ENCODE results near the gene SHH. TPM values are rescaled to one million over a fixed set of nuclear protein-coding genes. Genes with fewer than 3 reads are reported as not detected.

SHH gene
- total RNA-seq, 1 experiment from 2014 or later: not detected

GRCh38 chr7:155833651-155834050, 21.4 kb upstream of the SHH start:
- TF ChIP-seq EZH2 (IDR thresholded peaks at IDR 0.05; ENCODE audit: borderline replicate concordance, low read depth, low read length, poor library complexity, severe bottlenecking): no peak
- no peak for TF ChIP-seq CTCF (conservative IDR thresholded peaks at IDR 0.05; ENCODE audit: low read depth, low read length)
- Histone ChIP-seq H3K27ac (ENCODE audit: low read depth, low read length, poor library complexity, severe bottlenecking) (no peak overlapping the region), H3K4me3 (ENCODE audit: low read depth, low read length, poor library complexity, severe bottlenecking) (no peak overlapping the region), H3K4me1 (ENCODE audit: insufficient read depth, low read length, poor library complexity, severe bottlenecking) (no peaks in the 10 kb centered on the region), H3K9me3 (ENCODE audit: low read depth, low read length, poor library complexity, severe bottlenecking) (no peaks in the 10 kb centered on the region), H3K27me3 (replicated peaks; ENCODE audit: insufficient read depth, low read depth, low read length, poor library complexity) (peaks cover 46% of the 10 kb centered on the region), H3K36me3 (ENCODE audit: insufficient read depth, low read length, poor library complexity, severe bottlenecking) (no peaks in the 10 kb centered on the region)
- no TSS peak for BruUV-seq (replicated peaks)
- intact Hi-C loops (cut with micrococcal nuclease; ENCODE audit: unreplicated experiment): no loop called here
- ChIA-PET CTCF (no interaction called here), POLR2A (ENCODE audit: low non-redundant PET) (no interaction called here)
- no peak for DNase-seq (ENCODE audit: low spot score)

- Histone ChIP-seq H3K9me3 (ENCODE audit: low read depth, low read length, poor library complexity, severe bottlenecking) (no peaks in the 10 kb centered on the region), H3K4me1 (ENCODE audit: insufficient read depth, low read length, poor library complexity, severe bottlenecking) (no peaks in the 10 kb centered on the region), H3K4me3 (ENCODE audit: low read depth, low read length, poor library complexity, severe bottlenecking) (no peak overlapping the region), H3K36me3 (ENCODE audit: insufficient read depth, low read length, poor library complexity, severe bottlenecking) (no peaks in the 10 kb centered on the region), H3K27ac (ENCODE audit: low read depth, low read length, poor library complexity, severe bottlenecking) (no peak overlapping the region), H3K27me3 (replicated peaks; ENCODE audit: insufficient read depth, low read depth, low read length, poor library complexity) (peaks cover 43% of the 10 kb centered on the region)
- CTCF ChIA-PET: no interaction called here
- TF ChIP-seq CTCF (conservative IDR thresholded peaks at IDR 0.05; ENCODE audit: low read depth, low read length) (no peak), EZH2 (IDR thresholded peaks at IDR 0.05; ENCODE audit: borderline replicate concordance, low read depth, low read length, poor library complexity, severe bottlenecking) (no peak)
- BruUV-seq (replicated peaks): no TSS peak
- POLR2A ChIA-PET (ENCODE audit: low non-redundant PET): interaction anchor here (0.6 kb wide), 1 partner anchor 32 kb away, joined by 3 read pairs; no protein-coding TSS in a partner anchor
- intact Hi-C loops (cut with micrococcal nuclease; ENCODE audit: unreplicated experiment): no loop called here
- DNase-seq (ENCODE audit: low spot score): no peak
Observed at GRCh38 chr7:155832581-155832981, 20.3 kb upstream of the SHH start.

- intact Hi-C loops (cut with micrococcal nuclease; ENCODE audit: unreplicated experiment): no loop called here
- CTCF ChIA-PET: no interaction called here
- no peaks in the 10 kb centered on the region for H3K36me3 ChIP-seq (ENCODE audit: insufficient read depth, low read length, poor library complexity, severe bottlenecking)
- H3K27ac ChIP-seq (ENCODE audit: low read depth, low read length, poor library complexity, severe bottlenecking): no peak overlapping the region
- no peak for DNase-seq (ENCODE audit: low spot score)
- no peak for TF ChIP-seq EZH2 (IDR thresholded peaks at IDR 0.05; ENCODE audit: borderline replicate concordance, low read depth, low read length, poor library complexity, severe bottlenecking)
- no peak for TF ChIP-seq CTCF (conservative IDR thresholded peaks at IDR 0.05; ENCODE audit: low read depth, low read length)
- POLR2A ChIA-PET (ENCODE audit: low non-redundant PET): interaction anchor here (0.6 kb wide), 1 partner anchor 32 kb away, joined by 3 read pairs; no protein-coding TSS in a partner anchor
- H3K9me3 ChIP-seq (ENCODE audit: low read depth, low read length, poor library complexity, severe bottlenecking): no peaks in the 10 kb centered on the region
- peaks cover 49% of the 10 kb centered on the region for H3K27me3 ChIP-seq (replicated peaks; ENCODE audit: insufficient read depth, low read depth, low read length, poor library complexity)
- no peaks in the 10 kb centered on the region for H3K4me1 ChIP-seq (ENCODE audit: insufficient read depth, low read length, poor library complexity, severe bottlenecking)
- H3K4me3 ChIP-seq (ENCODE audit: low read depth, low read length, poor library complexity, severe bottlenecking): no peak overlapping the region
- no TSS peak for BruUV-seq (replicated peaks)
Observed at GRCh38 chr7:155831807-155832524, 19.7 kb upstream of the SHH start.
